GM12878 (cell line): ENCODE data around the gene SPATA16. TPM values are rescaled to one million over a fixed set of nuclear protein-coding genes. Genes with fewer than 3 reads are reported as not detected.

Experiments
- ATAC-seq: fragments of 200-7000 bp; cut with Tn5 transposase; 3 replicates; pipeline ENCODE4 v1.9.1; 2020; ENCODE audit warnings: mild to moderate bottlenecking, moderate library complexity
- BruUV-seq: library from RNA; stranded (reverse); fragments of 400-500 nt; replicated peaks from 2 replicates; lab custom pipeline; 2021; lab: Mats Ljungman, UMichigan
- CTCF ChIA-PET: fragments of 300-600 bp; sonication (Branson Sonifier 250); formaldehyde crosslinking; extraction: SDS; loops from one replicate; lab custom pipeline; 2021; ENCODE audit warnings: inconsistent platforms; lab: Yijun Ruan, JAX
- POLR2A ChIA-PET: fragments of 350-600 bp; formaldehyde crosslinking; extraction: SDS; loops from one replicate; lab custom pipeline; 2021; ENCODE audit warnings: inconsistent platforms; lab: Charles Lee
- RAD21 ChIA-PET: fragments of 300-600 bp; sonication (Branson Sonifier 250); formaldehyde crosslinking; loops from one replicate; lab custom pipeline; 2023; ENCODE audit warnings: antibody characterized with exemption; ENCODE audit not compliant: unreplicated experiment; lab: Charles Lee
- SMC1A ChIA-PET: fragments of 300-600 bp; sonication (Branson Sonifier 250); formaldehyde crosslinking; loops from one replicate; lab custom pipeline; 2023; ENCODE audit not compliant: unreplicated experiment, uncharacterized antibody; lab: Charles Lee
- DNase-seq: peaks from one replicate; pipeline ENCODE4 v3.0.0-alpha.2; 2011; ENCODE audit warnings: low read depth, low spot score
- FAIRE-seq: peaks from 3 replicates; lab custom pipeline; 2011; peaks lifted over from hg19 to GRCh38; lab: Jason Lieb, UNC
- H2AFZ ChIP-seq: 2 replicates; pipeline ENCODE4 v1.6.0; 2011; ENCODE audit warnings: low read depth, low read length, control low read depth; ENCODE audit not compliant: control insufficient read depth
- H3K27ac ChIP-seq: 2 replicates; pipeline ENCODE4 v1.5.1; 2011; ENCODE audit warnings: control low read depth; ENCODE audit not compliant: control insufficient read depth, insufficient read depth
- H3K27me3 ChIP-seq, 2 experiments: replicated peaks in 1 of 2; 2 replicates each; pipeline versions ENCODE4 v1.6.0 to v1.6.1; 2011; ENCODE audit warnings: low read length in 1 of 2; ENCODE audit not compliant: control insufficient read depth in 2 of 2, insufficient read depth in 2 of 2
- H3K36me3 ChIP-seq, 2 experiments: 2 replicates each; pipeline ENCODE4 v1.5.1; 2011; ENCODE audit warnings: low read length in 1 of 2; ENCODE audit not compliant: control insufficient read depth in 2 of 2, insufficient read depth in 2 of 2
- H3K4me1 ChIP-seq: 2 replicates; pipeline ENCODE4 v1.6.1; 2011; ENCODE audit warnings: mild to moderate bottlenecking, low read length, moderate library complexity, mixed read lengths; ENCODE audit not compliant: control insufficient read depth, insufficient read depth
- H3K4me2 ChIP-seq: 2 replicates; pipeline ENCODE4 v1.6.0; 2011; ENCODE audit warnings: control low read depth; ENCODE audit not compliant: control insufficient read depth, insufficient read depth
- H3K4me3 ChIP-seq: fragments of 200-600 bp; sonication (generic); 2 replicates; pipeline ENCODE4 v1.5.1; 2016
- H3K79me2 ChIP-seq: 2 replicates; pipeline ENCODE4 v1.6.0; 2011; ENCODE audit warnings: low read length; ENCODE audit not compliant: control insufficient read depth, insufficient read depth
- H3K9ac ChIP-seq: 2 replicates; pipeline ENCODE4 v1.8.0; 2011; ENCODE audit warnings: low read length, control low read depth, mixed read lengths; ENCODE audit not compliant: control insufficient read depth, insufficient read depth
- H3K9me3 ChIP-seq: replicated peaks from 3 replicates; pipeline ENCODE4 v1.5.1; 2011; ENCODE audit warnings: mild to moderate bottlenecking, low read length; ENCODE audit not compliant: control insufficient read depth, insufficient read depth
- H4K20me1 ChIP-seq: 2 replicates; pipeline ENCODE4 v1.6.0; 2011; ENCODE audit not compliant: control insufficient read depth, insufficient read depth
- BACH1 ChIP-seq: fragments of 450-650 bp; IDR thresholded peaks from 2 replicates; pipeline ENCODE4 v1.6.1; 2017; ENCODE audit warnings: mild to moderate bottlenecking, borderline replicate concordance
- CBFB ChIP-seq: IDR thresholded peaks from 2 replicates; pipeline ENCODE4 v1.6.1; 2016; ENCODE audit warnings: antibody characterized with exemption, low read depth
- FOXK2 ChIP-seq: fragments of 450-650 bp; IDR thresholded peaks from 2 replicates; pipeline ENCODE4 v1.6.1; 2017; ENCODE audit warnings: mild to moderate bottlenecking, moderate library complexity
- MLLT1 ChIP-seq: fragments of 450-650 bp; IDR thresholded peaks from 2 replicates; pipeline ENCODE4 v1.6.1; 2016; ENCODE audit warnings: mild to moderate bottlenecking
- NFIC ChIP-seq: IDR thresholded peaks from 2 replicates; pipeline ENCODE4 v1.6.1; 2012; ENCODE audit warnings: low read depth, mild to moderate bottlenecking, inconsistent platforms, low read length, moderate library complexity
- NFYB ChIP-seq: IDR thresholded peaks from 2 replicates; pipeline ENCODE4 v1.6.1; 2011; ENCODE audit warnings: low read depth, mild to moderate bottlenecking, low read length, improper control_type of control experiment, moderate library complexity; ENCODE audit not compliant: insufficient read depth
- NR2F1 ChIP-seq: fragments of 450-650 bp; conservative IDR thresholded peaks from 2 replicates; pipeline ENCODE4 v1.6.1; 2017; ENCODE audit warnings: mild to moderate bottlenecking
- NRF1 ChIP-seq: conservative IDR thresholded peaks from 2 replicates; pipeline ENCODE4 v1.6.1; 2011; ENCODE audit warnings: mild to moderate bottlenecking, low read depth, low read length, improper control_type of control experiment
- POU2F2 ChIP-seq: IDR thresholded peaks from 3 replicates; pipeline ENCODE4 v1.6.1; 2011; ENCODE audit warnings: low read depth, mild to moderate bottlenecking, low read length, borderline replicate concordance
- RELA ChIP-seq: fragments of 450-650 bp; IDR thresholded peaks from 2 replicates; pipeline ENCODE4 v1.8.0; 2014; ENCODE audit warnings: borderline replicate concordance; ENCODE audit not compliant: partially characterized antibody
- RFX5 ChIP-seq: IDR thresholded peaks from 2 replicates; pipeline ENCODE4 v1.6.1; 2011; ENCODE audit warnings: low read depth, low read length, improper control_type of control experiment
- SMARCA5 ChIP-seq: fragments of 450-650 bp; IDR thresholded peaks from 2 replicates; pipeline ENCODE4 v1.6.1; 2017; ENCODE audit warnings: mild to moderate bottlenecking
- STAT3 ChIP-seq: IDR thresholded peaks from 2 replicates; pipeline ENCODE4 v1.6.1; 2011; ENCODE audit warnings: low read depth, low read length, improper control_type of control experiment
- ZBTB33 ChIP-seq: fragments of 450-650 bp; IDR thresholded peaks from 2 replicates; pipeline ENCODE4 v1.6.1; 2017; ENCODE audit warnings: mild to moderate bottlenecking
- WGBS: methylation state at CpG from one replicate; pipeline ENCODE4 v1.1.6; 2016; ENCODE audit warnings: low lambda C conversion rate; ENCODE audit not compliant: insufficient replicate concordance, insufficient coverage; ENCODE audit errors: missing lambda C conversion rate; 5-methylcytosine and 5-hydroxymethylcytosine counted together
- in situ Hi-C: fragments of 300-500 bp; cut with MboI; formaldehyde crosslinking; loops from 9 replicates; pipeline ENCODE4 v1.14.3; 2018; ENCODE audit warnings: mixed read lengths
- intact Hi-C: fragments of 100-400 bp; cut with micrococcal nuclease; formaldehyde crosslinking; loops from one replicate; pipeline ENCODE4 v1.14.2; 2022; ENCODE audit not compliant: unreplicated experiment
- polyA plus RNA-seq, 11 experiments: library from polyadenylated mRNA; depleted of rRNA in 4 of 11; unstranded in 6 of 11; stranded (reverse) in 5 of 11; fragments of >200 nt; fragmentation: Nextera tagmentation in 4 of 11; fragmentation: Illumina TruSeq in 1 of 11; extraction: Ambion mirVana in 4 of 11; extraction: Trizol in 1 of 11; gene quantifications; 1 replicate in 1 of 11; 2 replicates in 10 of 11; pipeline versions ENCODE4 v1.2.1 to v1.2.3, GENCODE V29; 2011 to 2016; ENCODE audit warnings: inconsistent platforms in 2 of 11, missing spikeins in 2 of 11, low read depth in 1 of 11
- total RNA-seq, 4 experiments: library from RNA; depleted of rRNA in 3 of 4; stranded (reverse); fragments of >200 nt in 3 of 4; fragmentation: Illumina TruSeq in 1 of 4; extraction: Trizol in 1 of 4; gene quantifications; 2 replicates each; pipeline versions ENCODE4 v1.2.1 to v1.2.3, GENCODE V29; 2013 to 2021

SPATA16 gene
- total and polyA plus RNA-seq, 10 of the 15 experiments (the other 5 are each of a cell fraction or from before 2014, with no cell fraction given), result 0.04 TPM; not detected in 9

- Histone ChIP-seq H3K36me3 (no peaks in the 10 kb centered on the region), H3K9ac (no peak overlapping the region), H3K4me2 (no peak overlapping the region), H2AFZ (no peak overlapping the region), H3K4me3 (no peak overlapping the region; the same call in 1 of the 2 replicates), H4K20me1 (no peaks in the 10 kb centered on the region)
- SMC1A ChIA-PET, result no interaction called here
- 2% methylated on average over 3 of the region's 3 CpGs for WGBS
- no peak for TF ChIP-seq BACH1
- no peak for TF ChIP-seq NFYB
- no peak for TF ChIP-seq NR2F1
- no peak for TF ChIP-seq SMARCA5
- TF ChIP-seq FOXK2, result no peak
- no peak for TF ChIP-seq ZBTB33
- TF ChIP-seq POU2F2, result no peak
- no peak for TF ChIP-seq NRF1
- no peak for TF ChIP-seq RELA
- no peak for TF ChIP-seq STAT3
- no peak for TF ChIP-seq RFX5
- TF ChIP-seq CBFB, result no peak
- TF ChIP-seq MLLT1, result no peak
- TF ChIP-seq NFIC, result no peak
- TF ChIP-seq, all 136 proteins: peak for 0
- intact Hi-C loops, result no loop called here
- ATAC-seq (no peak), DNase-seq (no peak), FAIRE-seq (no peak)
- Histone ChIP-seq H3K9me3 (no peaks in the 10 kb centered on the region), H3K27me3 (peaks cover 2 to 3% of the 10 kb centered on the region in 2 experiments; a peak in 2 of 4 replicates), H3K27ac (no peak overlapping the region), H3K4me1 (no peaks in the 10 kb centered on the region), H3K79me2 (no peaks in the 10 kb centered on the region)
- CTCF ChIA-PET, result no interaction called here
- in situ Hi-C loops, result no loop called here
- POLR2A ChIA-PET, result no interaction called here
- BruUV-seq, result no TSS peak
- RAD21 ChIA-PET, result no interaction called here
These were observed 286.9 kb downstream of the SPATA16 start for GRCh38 chr3:172853921-172854666.
